K562 (cell line): ENCODE measurements around the gene KLHL28. TPM values are rescaled to one million over a fixed set of nuclear protein-coding genes. Genes with fewer than 3 reads are reported as not detected.

Source experiments
- ATAC-seq: fragments of 200-7000 bp; cut with Tn5 transposase; 3 replicates; pipeline ENCODE4 v1.9.1; 2020; ENCODE audit warnings: moderate library complexity
- BruUV-seq: library from RNA; stranded (reverse); fragments of 400-500 nt; replicated peaks from 2 replicates; lab custom pipeline; 2021; lab: Mats Ljungman, UMichigan
- CTCF ChIA-PET: fragments of 300-600 bp; formaldehyde crosslinking; extraction: SDS; loops from one replicate; lab custom pipeline; 2021; ENCODE audit warnings: low intra/inter-chr PET ratio; lab: Yijun Ruan, JAX
- POLR2A ChIA-PET: fragments of 300-600, 350-650 bp; sonication (Branson Sonifier 250); formaldehyde crosslinking; extraction: SDS; loops from one replicate; lab custom pipeline; 2021; ENCODE audit warnings: antibody characterized with exemption, inconsistent platforms; lab: Yijun Ruan, JAX
- DNase-seq, 4 experiments: peaks; one replicate each; pipeline versions ENCODE4 v3.0.0 to v3.0.0-alpha.2; 2011 to 2018; ENCODE audit warnings: low spot score in 3 of 4, mixed read lengths in 3 of 4; ENCODE audit errors: extremely low read depth in 1 of 4
- FAIRE-seq: peaks from 2 replicates; lab custom pipeline; 2011; peaks lifted over from hg19 to GRCh38; lab: Jason Lieb, UNC
- H2AFZ ChIP-seq: 2 replicates; pipeline ENCODE4 v1.6.0; 2011; ENCODE audit warnings: low read depth, low read length, control low read depth, inconsistent platforms
- H3K27ac ChIP-seq: fragments of 200-600 bp; 3 replicates; pipeline ENCODE4 v1.8.0; 2011; ENCODE audit warnings: low read depth, mild to moderate bottlenecking, control low read depth, inconsistent platforms, low read length, moderate library complexity, mixed read lengths; ENCODE audit errors: extremely low read depth
- H3K27me3 ChIP-seq, 2 experiments: fragments of 300-600 bp in 1 of 2; 2 replicates in 1 of 2; 3 replicates in 1 of 2; pipeline versions ENCODE4 v1.6.0 to v1.8.0; 2011; ENCODE audit warnings: inconsistent platforms in 2 of 2, low read length in 2 of 2, mild to moderate bottlenecking in 1 of 2, mixed read lengths in 1 of 2, moderate library complexity in 1 of 2; ENCODE audit not compliant: control insufficient read depth in 2 of 2, insufficient read depth in 2 of 2
- H3K36me3 ChIP-seq: fragments of 300-600 bp; 3 replicates; pipeline ENCODE4 v1.8.0; 2011; ENCODE audit warnings: mild to moderate bottlenecking, low read length, inconsistent platforms; ENCODE audit not compliant: control insufficient read depth, insufficient read depth
- H3K4me1 ChIP-seq, 2 experiments: fragments of 200-600 bp in 1 of 2; replicated peaks in 1 of 2; 2 replicates in 1 of 2; 3 replicates in 1 of 2; pipeline versions ENCODE4 v1.5.1 to v1.8.0; 2011; ENCODE audit warnings: inconsistent platforms in 2 of 2, low read length in 2 of 2, mild to moderate bottlenecking in 1 of 2, mixed read lengths in 1 of 2, moderate library complexity in 1 of 2; ENCODE audit not compliant: control insufficient read depth in 2 of 2, insufficient read depth in 2 of 2
- H3K4me2 ChIP-seq: 2 replicates; pipeline ENCODE4 v1.6.1; 2011; ENCODE audit warnings: low read length, control low read depth, inconsistent platforms, mixed read lengths; ENCODE audit not compliant: insufficient read depth
- H3K4me3 ChIP-seq: fragments of 200-600 bp; sonication (generic), shearing (Covaris generic); 2 replicates; pipeline ENCODE4 v1.5.1; 2016; ENCODE audit warnings: control low read depth, inconsistent platforms
- H3K79me2 ChIP-seq: fragments of 200-600 bp; 3 replicates; pipeline ENCODE4 v1.8.0; 2011; ENCODE audit warnings: low read length, inconsistent platforms; ENCODE audit not compliant: control insufficient read depth, insufficient read depth
- H3K9ac ChIP-seq, 2 experiments: 2 replicates each; pipeline versions ENCODE4 v1.6.0 to v1.6.1; 2011; ENCODE audit warnings: low read depth in 2 of 2, low read length in 2 of 2, control low read depth in 1 of 2, inconsistent platforms in 1 of 2, mild to moderate bottlenecking in 1 of 2, mixed read lengths in 1 of 2; ENCODE audit not compliant: insufficient read depth in 1 of 2
- H3K9me1 ChIP-seq: one replicate; pipeline ENCODE4 v1.6.0; 2011; ENCODE audit warnings: inconsistent platforms, mild to moderate bottlenecking, low read length, moderate library complexity; ENCODE audit not compliant: control insufficient read depth, insufficient read depth
- H3K9me3 ChIP-seq: replicated peaks from 2 replicates; pipeline ENCODE4 v1.5.1; 2011; ENCODE audit warnings: low read depth, low read length, inconsistent platforms; ENCODE audit not compliant: control insufficient read depth, insufficient read depth
- H4K20me1 ChIP-seq: replicated peaks from 2 replicates; pipeline ENCODE4 v1.6.1; 2011; ENCODE audit warnings: low read length, inconsistent platforms, mixed read lengths; ENCODE audit not compliant: control insufficient read depth, insufficient read depth
- RBM25 ChIP-seq: fragments of 200-400 bp; formaldehyde crosslinking; IDR thresholded peaks from 2 replicates; pipeline ENCODE4 v1.6.1; 2018; ENCODE audit warnings: low read length, low read depth, moderate library complexity; ENCODE audit not compliant: severe bottlenecking
- ZC3H4 ChIP-seq: sonication (generic); formaldehyde crosslinking; IDR thresholded peaks from 2 replicates; pipeline ENCODE4 v1.9.0; 2021; ENCODE audit warnings: missing genetic modification reagents, borderline replicate concordance
- WGBS: fragments of 100-300 bp; shearing (Covaris generic); methylation state at CpG from one replicate; pipeline ENCODE4 v1.1.6; 2016; ENCODE audit warnings: low coverage, mixed read lengths; ENCODE audit not compliant: insufficient coverage; ENCODE audit errors: missing lambda C conversion rate; 5-methylcytosine and 5-hydroxymethylcytosine counted together
- in situ Hi-C: fragments of 300-500 bp; cut with MboI; formaldehyde crosslinking; loops from 4 replicates; pipeline ENCODE4 v1.15.0; 2018; ENCODE audit warnings: inconsistent platforms, mixed read lengths
- intact Hi-C: fragments of 100-400 bp; cut with micrococcal nuclease; formaldehyde crosslinking; loops from 2 replicates; pipeline ENCODE4 v1.14.2; 2022
- polyA plus RNA-seq, 8 experiments: library from polyadenylated mRNA; depleted of rRNA in 4 of 8; stranded (reverse) in 5 of 8; unstranded in 3 of 8; fragments of >200 nt; fragmentation: Nextera tagmentation in 2 of 8; fragmentation: Illumina TruSeq in 1 of 8; extraction: Ambion mirVana in 2 of 8; extraction: Trizol in 1 of 8; gene quantifications; 2 replicates each; pipeline versions ENCODE4 v1.2.1 to v1.2.3, GENCODE V29; 2011 to 2014; ENCODE audit warnings: inconsistent platforms in 1 of 8, missing spikeins in 1 of 8
- total RNA-seq, 7 experiments: library from RNA; depleted of rRNA in 6 of 7; stranded (reverse); fragments of >200 nt in 6 of 7; fragmentation: Illumina TruSeq in 2 of 7; extraction: Trizol in 2 of 7; gene quantifications; 2 replicates each; pipeline versions ENCODE4 v1.2.1 to v1.2.3, GENCODE V29; 2011 to 2021; ENCODE audit warnings: low replicate concordance in 1 of 7
- TF ChIP-seq, protein P1 (sequence below): fragments of 450-650 bp; IDR thresholded peaks from 2 replicates; pipeline ENCODE4 v1.6.1; 2017; ENCODE audit warnings: mild to moderate bottlenecking, moderate library complexity
- TF ChIP-seq, protein P2 (sequence below), 3 experiments: fragments of 200-800 bp in 1 of 3; fragments of 250-450 bp in 1 of 3; fragments of 450-650 bp in 1 of 3; sonication (Bioruptor Pico) in 1 of 3; sonication (Bioruptor generic) in 1 of 3; formaldehyde crosslinking in 1 of 3; IDR thresholded peaks; 2 replicates each; pipeline versions ENCODE4 v1.6.1 to v1.8.0; 2016 to 2022; ENCODE audit warnings: mild to moderate bottlenecking in 2 of 3, missing genetic modification characterization in 2 of 3, missing compliant biosample characterization in 1 of 3, moderate library complexity in 1 of 3
- TF ChIP-seq, protein P3 (sequence below): fragments of 200-600 bp; sonication (generic); IDR thresholded peaks from one replicate; pipeline ENCODE4 v1.6.1; 2012; ENCODE audit warnings: mild to moderate bottlenecking, low read depth, low read length, inconsistent platforms

The KLHL28 gene
- total and polyA plus RNA-seq, 9 of the 15 experiments (the other 6 are each of a cell fraction or from before 2014, with no cell fraction given) = 1.1 to 7.5 (median 4.7) TPM

DNA sequence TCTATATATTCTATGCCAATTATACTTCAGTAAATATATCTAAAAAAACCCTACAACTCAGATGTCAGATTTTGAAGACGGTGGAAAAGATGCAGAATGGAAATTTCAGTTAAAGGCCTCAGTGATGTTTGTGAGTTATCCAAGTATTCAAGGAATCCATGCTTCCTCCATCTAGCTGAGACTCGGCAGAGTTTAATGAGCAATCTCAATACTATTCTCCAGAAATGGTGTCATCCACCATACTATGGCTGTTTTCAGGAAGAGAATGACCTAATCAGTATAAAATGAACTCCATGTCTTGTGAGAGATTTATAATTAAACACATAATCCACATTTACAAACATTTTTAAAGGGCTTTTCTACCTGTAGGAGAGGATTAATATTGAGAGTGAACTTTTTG lies 66.0 kb downstream of the KLHL28 start:
- in situ Hi-C loops = no loop called here
- no peaks in the 10 kb centered on the region for H3K27me3 ChIP-seq
- intact Hi-C loops = no loop called here
- no peaks in the 10 kb centered on the region for H3K36me3 ChIP-seq
- ChIA-PET CTCF (no interaction called here), POLR2A (no interaction called here)
- FAIRE-seq = no peak
- H4K20me1 ChIP-seq = no peaks in the 10 kb centered on the region
- no peak for DNase-seq
- ATAC-seq = no peak
- no peak overlapping the region for H3K4me3 ChIP-seq
- no peak overlapping the region for H3K9ac ChIP-seq
- no peaks in the 10 kb centered on the region for H3K9me1 ChIP-seq
- no peak overlapping the region for H3K27ac ChIP-seq
- H3K79me2 ChIP-seq = no peaks in the 10 kb centered on the region
- peaks cover 3% of the 10 kb centered on the region; the same call in 1 of the 2 replicates for H3K9me3 ChIP-seq
- H2AFZ ChIP-seq = no peak overlapping the region
- no peak overlapping the region for H3K4me2 ChIP-seq
- no TSS peak for BruUV-seq
- H3K4me1 ChIP-seq = peaks cover 0 to 5% of the 10 kb centered on the region in 2 experiments; a peak in 2 of 5 replicates
- 71% methylated on average over 2 of the region's 2 CpGs for WGBS
- TF ChIP-seq, protein P1, sequence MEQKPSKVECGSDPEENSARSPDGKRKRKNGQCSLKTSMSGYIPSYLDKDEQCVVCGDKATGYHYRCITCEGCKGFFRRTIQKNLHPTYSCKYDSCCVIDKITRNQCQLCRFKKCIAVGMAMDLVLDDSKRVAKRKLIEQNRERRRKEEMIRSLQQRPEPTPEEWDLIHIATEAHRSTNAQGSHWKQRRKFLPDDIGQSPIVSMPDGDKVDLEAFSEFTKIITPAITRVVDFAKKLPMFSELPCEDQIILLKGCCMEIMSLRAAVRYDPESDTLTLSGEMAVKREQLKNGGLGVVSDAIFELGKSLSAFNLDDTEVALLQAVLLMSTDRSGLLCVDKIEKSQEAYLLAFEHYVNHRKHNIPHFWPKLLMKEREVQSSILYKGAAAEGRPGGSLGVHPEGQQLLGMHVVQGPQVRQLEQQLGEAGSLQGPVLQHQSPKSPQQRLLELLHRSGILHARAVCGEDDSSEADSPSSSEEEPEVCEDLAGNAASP = no peak
- TF ChIP-seq, protein P2, sequence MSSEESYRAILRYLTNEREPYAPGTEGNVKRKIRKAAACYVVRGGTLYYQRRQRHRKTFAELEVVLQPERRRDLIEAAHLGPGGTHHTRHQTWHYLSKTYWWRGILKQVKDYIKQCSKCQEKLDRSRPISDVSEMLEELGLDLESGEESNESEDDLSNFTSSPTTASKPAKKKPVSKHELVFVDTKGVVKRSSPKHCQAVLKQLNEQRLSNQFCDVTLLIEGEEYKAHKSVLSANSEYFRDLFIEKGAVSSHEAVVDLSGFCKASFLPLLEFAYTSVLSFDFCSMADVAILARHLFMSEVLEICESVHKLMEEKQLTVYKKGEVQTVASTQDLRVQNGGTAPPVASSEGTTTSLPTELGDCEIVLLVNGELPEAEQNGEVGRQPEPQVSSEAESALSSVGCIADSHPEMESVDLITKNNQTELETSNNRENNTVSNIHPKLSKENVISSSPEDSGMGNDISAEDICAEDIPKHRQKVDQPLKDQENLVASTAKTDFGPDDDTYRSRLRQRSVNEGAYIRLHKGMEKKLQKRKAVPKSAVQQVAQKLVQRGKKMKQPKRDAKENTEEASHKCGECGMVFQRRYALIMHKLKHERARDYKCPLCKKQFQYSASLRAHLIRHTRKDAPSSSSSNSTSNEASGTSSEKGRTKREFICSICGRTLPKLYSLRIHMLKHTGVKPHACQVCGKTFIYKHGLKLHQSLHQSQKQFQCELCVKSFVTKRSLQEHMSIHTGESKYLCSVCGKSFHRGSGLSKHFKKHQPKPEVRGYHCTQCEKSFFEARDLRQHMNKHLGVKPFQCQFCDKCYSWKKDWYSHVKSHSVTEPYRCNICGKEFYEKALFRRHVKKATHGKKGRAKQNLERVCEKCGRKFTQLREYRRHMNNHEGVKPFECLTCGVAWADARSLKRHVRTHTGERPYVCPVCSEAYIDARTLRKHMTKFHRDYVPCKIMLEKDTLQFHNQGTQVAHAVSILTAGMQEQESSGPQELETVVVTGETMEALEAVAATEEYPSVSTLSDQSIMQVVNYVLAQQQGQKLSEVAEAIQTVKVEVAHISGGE (CRISPR knock-in tag; IDR thresholded peaks at IDR 0.05) = no peak
- TF ChIP-seq ZC3H4 (CRISPR knock-in tag) = no peak
- TF ChIP-seq RBM25 = no peak
- TF ChIP-seq, protein P3, sequence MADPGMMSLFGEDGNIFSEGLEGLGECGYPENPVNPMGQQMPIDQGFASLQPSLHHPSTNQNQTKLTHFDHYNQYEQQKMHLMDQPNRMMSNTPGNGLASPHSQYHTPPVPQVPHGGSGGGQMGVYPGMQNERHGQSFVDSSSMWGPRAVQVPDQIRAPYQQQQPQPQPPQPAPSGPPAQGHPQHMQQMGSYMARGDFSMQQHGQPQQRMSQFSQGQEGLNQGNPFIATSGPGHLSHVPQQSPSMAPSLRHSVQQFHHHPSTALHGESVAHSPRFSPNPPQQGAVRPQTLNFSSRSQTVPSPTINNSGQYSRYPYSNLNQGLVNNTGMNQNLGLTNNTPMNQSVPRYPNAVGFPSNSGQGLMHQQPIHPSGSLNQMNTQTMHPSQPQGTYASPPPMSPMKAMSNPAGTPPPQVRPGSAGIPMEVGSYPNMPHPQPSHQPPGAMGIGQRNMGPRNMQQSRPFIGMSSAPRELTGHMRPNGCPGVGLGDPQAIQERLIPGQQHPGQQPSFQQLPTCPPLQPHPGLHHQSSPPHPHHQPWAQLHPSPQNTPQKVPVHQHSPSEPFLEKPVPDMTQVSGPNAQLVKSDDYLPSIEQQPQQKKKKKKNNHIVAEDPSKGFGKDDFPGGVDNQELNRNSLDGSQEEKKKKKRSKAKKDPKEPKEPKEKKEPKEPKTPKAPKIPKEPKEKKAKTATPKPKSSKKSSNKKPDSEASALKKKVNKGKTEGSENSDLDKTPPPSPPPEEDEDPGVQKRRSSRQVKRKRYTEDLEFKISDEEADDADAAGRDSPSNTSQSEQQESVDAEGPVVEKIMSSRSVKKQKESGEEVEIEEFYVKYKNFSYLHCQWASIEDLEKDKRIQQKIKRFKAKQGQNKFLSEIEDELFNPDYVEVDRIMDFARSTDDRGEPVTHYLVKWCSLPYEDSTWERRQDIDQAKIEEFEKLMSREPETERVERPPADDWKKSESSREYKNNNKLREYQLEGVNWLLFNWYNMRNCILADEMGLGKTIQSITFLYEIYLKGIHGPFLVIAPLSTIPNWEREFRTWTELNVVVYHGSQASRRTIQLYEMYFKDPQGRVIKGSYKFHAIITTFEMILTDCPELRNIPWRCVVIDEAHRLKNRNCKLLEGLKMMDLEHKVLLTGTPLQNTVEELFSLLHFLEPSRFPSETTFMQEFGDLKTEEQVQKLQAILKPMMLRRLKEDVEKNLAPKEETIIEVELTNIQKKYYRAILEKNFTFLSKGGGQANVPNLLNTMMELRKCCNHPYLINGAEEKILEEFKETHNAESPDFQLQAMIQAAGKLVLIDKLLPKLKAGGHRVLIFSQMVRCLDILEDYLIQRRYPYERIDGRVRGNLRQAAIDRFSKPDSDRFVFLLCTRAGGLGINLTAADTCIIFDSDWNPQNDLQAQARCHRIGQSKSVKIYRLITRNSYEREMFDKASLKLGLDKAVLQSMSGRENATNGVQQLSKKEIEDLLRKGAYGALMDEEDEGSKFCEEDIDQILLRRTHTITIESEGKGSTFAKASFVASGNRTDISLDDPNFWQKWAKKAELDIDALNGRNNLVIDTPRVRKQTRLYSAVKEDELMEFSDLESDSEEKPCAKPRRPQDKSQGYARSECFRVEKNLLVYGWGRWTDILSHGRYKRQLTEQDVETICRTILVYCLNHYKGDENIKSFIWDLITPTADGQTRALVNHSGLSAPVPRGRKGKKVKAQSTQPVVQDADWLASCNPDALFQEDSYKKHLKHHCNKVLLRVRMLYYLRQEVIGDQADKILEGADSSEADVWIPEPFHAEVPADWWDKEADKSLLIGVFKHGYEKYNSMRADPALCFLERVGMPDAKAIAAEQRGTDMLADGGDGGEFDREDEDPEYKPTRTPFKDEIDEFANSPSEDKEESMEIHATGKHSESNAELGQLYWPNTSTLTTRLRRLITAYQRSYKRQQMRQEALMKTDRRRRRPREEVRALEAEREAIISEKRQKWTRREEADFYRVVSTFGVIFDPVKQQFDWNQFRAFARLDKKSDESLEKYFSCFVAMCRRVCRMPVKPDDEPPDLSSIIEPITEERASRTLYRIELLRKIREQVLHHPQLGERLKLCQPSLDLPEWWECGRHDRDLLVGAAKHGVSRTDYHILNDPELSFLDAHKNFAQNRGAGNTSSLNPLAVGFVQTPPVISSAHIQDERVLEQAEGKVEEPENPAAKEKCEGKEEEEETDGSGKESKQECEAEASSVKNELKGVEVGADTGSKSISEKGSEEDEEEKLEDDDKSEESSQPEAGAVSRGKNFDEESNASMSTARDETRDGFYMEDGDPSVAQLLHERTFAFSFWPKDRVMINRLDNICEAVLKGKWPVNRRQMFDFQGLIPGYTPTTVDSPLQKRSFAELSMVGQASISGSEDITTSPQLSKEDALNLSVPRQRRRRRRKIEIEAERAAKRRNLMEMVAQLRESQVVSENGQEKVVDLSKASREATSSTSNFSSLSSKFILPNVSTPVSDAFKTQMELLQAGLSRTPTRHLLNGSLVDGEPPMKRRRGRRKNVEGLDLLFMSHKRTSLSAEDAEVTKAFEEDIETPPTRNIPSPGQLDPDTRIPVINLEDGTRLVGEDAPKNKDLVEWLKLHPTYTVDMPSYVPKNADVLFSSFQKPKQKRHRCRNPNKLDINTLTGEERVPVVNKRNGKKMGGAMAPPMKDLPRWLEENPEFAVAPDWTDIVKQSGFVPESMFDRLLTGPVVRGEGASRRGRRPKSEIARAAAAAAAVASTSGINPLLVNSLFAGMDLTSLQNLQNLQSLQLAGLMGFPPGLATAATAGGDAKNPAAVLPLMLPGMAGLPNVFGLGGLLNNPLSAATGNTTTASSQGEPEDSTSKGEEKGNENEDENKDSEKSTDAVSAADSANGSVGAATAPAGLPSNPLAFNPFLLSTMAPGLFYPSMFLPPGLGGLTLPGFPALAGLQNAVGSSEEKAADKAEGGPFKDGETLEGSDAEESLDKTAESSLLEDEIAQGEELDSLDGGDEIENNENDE = no peak
